HepG2 (cell line): ENCODE measurements around the gene NDOR1. TPM values are rescaled to one million over a fixed set of nuclear protein-coding genes. Genes with fewer than 3 reads are reported as not detected.

ENCODE experiments used
- CEBPB ChIP-seq: IDR thresholded peaks from 2 replicates; pipeline ENCODE4 v1.6.1; 2011; ENCODE audit warnings: low read depth, low read length, improper control_type of control experiment, borderline replicate concordance
- ETV6 ChIP-seq: sonication (generic); formaldehyde crosslinking; conservative IDR thresholded peaks from 2 replicates; pipeline ENCODE4 v1.4.0; 2020; ENCODE audit warnings: missing genetic modification reagents
- HNF4A ChIP-seq: sonication (generic); formaldehyde crosslinking; IDR thresholded peaks from 2 replicates; pipeline ENCODE4 v1.4.0; 2020; ENCODE audit warnings: missing genetic modification reagents
- KAT7 ChIP-seq: IDR thresholded peaks from 2 replicates; pipeline ENCODE4 v1.6.1; 2018; ENCODE audit warnings: borderline replicate concordance, missing compliant biosample characterization
- KDM5B ChIP-seq: sonication (generic); formaldehyde crosslinking; IDR thresholded peaks from 2 replicates; pipeline ENCODE4 v1.4.0; 2020; ENCODE audit warnings: missing genetic modification reagents, mild to moderate bottlenecking, borderline replicate concordance
- SAP130 ChIP-seq: IDR thresholded peaks from 2 replicates; pipeline ENCODE4 v1.6.1; 2016; ENCODE audit warnings: low read depth
- ZBTB38 ChIP-seq: sonication (generic); formaldehyde crosslinking; IDR thresholded peaks from 2 replicates; pipeline ENCODE4 v1.5.1; 2020; ENCODE audit warnings: mild to moderate bottlenecking, missing genetic modification reagents
- ZNF674 ChIP-seq: sonication (generic); formaldehyde crosslinking; IDR thresholded peaks from 2 replicates; pipeline ENCODE4 v1.5.0; 2020; ENCODE audit warnings: low read depth, mild to moderate bottlenecking, missing genetic modification reagents
- polyA plus RNA-seq, 8 experiments: library from polyadenylated mRNA; depleted of rRNA in 3 of 8; stranded (reverse) in 7 of 8; unstranded in 1 of 8; fragments of >200 nt; fragmentation: Illumina TruSeq in 4 of 8; extraction: Trizol in 4 of 8; gene quantifications; 2 replicates each; pipeline versions ENCODE4 v1.2.1 to v1.2.3, GENCODE V29; 2011 to 2016; ENCODE audit warnings: low read depth in 4 of 8, missing spikeins in 1 of 8, mixed read lengths in 1 of 8; ENCODE audit not compliant: insufficient read depth in 1 of 8
- total RNA-seq, 5 experiments: library from RNA; depleted of rRNA; stranded (reverse); fragments of >200 nt; fragmentation: Illumina TruSeq; extraction: Trizol; gene quantifications; 2 replicates each; pipeline ENCODE4 v1.2.3, GENCODE V29; 2016; ENCODE audit warnings: low read depth in 1 of 5
- TF ChIP-seq, protein P1 (sequence below): IDR thresholded peaks from 2 replicates; pipeline ENCODE4 v1.6.1; 2016; ENCODE audit warnings: missing biosample characterization, missing genetic modification reagents, low read depth
- TF ChIP-seq, protein P2 (sequence below): sonication (generic); formaldehyde crosslinking; IDR thresholded peaks from 2 replicates; pipeline ENCODE4 v1.4.0; 2020; ENCODE audit warnings: missing genetic modification reagents
- TF ChIP-seq, protein P3 (sequence below): sonication (generic); formaldehyde crosslinking; IDR thresholded peaks from 2 replicates; pipeline ENCODE4 v1.8.0; 2022; ENCODE audit warnings: missing genetic modification reagents, mild to moderate bottlenecking, inconsistent platforms, borderline replicate concordance
- TF ChIP-seq, protein P4 (sequence below): sonication (generic); formaldehyde crosslinking; IDR thresholded peaks from 2 replicates; pipeline ENCODE4 v1.9.0; 2021; ENCODE audit warnings: mild to moderate bottlenecking, missing genetic modification reagents
- TF ChIP-seq, protein P5 (sequence below): IDR thresholded peaks from 2 replicates; pipeline ENCODE4 v1.6.1; 2016
- TF ChIP-seq, protein P6 (sequence below): sonication (generic); formaldehyde crosslinking; IDR thresholded peaks from 2 replicates; pipeline ENCODE4 v1.4.0; 2020; ENCODE audit warnings: missing genetic modification reagents

The NDOR1 gene
- total and polyA plus RNA-seq, 2 of the 13 experiments (the other 11 are each of a cell fraction or from before 2014, with no cell fraction given): 3.6 to 8.7 TPM

DNA sequence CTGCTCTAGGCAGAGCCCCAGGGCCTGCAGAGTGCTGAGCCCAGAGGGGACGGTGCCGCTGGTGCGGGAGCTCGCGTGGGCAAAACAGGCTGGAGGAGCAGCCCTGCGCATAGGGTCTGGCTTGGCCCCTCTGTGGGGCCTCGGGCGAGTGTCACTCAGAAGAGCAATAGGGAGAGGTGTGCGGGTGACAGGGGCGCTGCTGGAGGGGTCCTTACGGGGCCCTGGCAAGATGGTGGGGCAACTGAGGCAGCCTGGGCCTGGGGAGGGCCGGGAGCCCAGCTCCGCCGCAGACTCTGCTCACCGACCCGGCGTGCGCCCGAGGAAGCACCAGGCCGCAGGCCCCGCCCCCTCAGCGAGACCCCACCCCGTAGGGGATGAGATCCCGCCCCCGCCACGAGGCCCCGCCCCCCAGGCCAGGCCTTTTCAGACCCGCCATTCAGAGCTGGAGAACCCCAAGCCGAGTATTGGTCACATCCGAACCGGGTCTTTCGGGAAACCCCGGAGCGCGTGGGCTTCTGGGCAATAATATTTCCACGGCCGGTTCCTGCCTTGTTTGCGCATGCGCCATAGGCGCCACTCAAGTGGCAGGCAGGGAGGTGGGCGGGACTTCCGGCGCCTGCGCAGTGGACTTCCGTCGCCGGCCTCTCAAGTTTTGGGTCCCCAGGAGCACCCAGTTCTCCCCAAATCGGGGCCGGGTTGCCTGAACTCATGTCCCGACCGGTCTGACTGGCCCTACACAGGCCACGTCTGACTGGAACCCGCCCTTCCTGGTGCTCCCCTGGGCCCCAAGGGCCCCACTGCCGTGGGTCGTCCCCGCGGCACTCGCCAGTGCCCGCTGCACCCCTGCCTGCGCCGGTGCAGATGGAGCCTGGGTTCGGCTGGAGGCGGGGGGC, 17.8 kb downstream of the NDOR1 start (continued):
- no peak for TF ChIP-seq HNF4A (CRISPR knock-in tag)
- no peak for TF ChIP-seq ZNF674 (CRISPR knock-in tag)
- TF ChIP-seq, protein P1, sequence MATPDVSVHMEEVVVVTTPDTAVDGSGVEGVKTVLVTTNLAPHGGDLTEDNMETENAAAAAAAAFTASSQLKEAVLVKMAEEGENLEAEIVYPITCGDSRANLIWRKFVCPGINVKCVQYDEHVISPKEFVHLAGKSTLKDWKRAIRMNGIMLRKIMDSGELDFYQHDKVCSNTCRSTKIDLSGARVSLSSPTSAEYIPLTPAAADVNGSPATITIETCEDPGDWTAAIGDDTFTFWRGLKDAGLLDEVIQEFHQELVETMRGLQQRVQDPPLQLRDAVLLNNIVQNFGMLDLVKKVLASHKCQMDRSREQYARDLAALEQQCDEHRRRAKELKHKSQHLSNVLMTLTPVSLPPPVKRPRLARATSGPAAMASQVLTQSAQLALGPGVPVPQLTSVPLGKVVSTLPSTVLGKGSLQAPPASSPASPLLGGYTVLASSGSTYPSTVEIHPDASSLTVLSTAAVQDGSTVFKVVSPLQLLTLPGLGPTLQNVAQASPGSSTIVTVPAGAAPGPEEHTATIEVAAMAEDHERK (CRISPR knock-in tag): no peak
- TF ChIP-seq, protein P2, sequence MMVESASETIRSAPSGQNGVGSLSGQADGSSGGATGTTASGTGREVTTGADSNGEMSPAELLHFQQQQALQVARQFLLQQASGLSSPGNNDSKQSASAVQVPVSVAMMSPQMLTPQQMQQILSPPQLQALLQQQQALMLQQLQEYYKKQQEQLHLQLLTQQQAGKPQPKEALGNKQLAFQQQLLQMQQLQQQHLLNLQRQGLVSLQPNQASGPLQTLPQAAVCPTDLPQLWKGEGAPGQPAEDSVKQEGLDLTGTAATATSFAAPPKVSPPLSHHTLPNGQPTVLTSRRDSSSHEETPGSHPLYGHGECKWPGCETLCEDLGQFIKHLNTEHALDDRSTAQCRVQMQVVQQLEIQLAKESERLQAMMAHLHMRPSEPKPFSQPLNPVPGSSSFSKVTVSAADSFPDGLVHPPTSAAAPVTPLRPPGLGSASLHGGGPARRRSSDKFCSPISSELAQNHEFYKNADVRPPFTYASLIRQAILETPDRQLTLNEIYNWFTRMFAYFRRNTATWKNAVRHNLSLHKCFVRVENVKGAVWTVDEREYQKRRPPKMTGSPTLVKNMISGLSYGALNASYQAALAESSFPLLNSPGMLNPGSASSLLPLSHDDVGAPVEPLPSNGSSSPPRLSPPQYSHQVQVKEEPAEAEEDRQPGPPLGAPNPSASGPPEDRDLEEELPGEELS (CRISPR knock-in tag): no peak
- peak; percentile 7; the same call in 1 of the 2 replicates for TF ChIP-seq SAP130 (CRISPR knock-in tag)
- TF ChIP-seq, protein P3, sequence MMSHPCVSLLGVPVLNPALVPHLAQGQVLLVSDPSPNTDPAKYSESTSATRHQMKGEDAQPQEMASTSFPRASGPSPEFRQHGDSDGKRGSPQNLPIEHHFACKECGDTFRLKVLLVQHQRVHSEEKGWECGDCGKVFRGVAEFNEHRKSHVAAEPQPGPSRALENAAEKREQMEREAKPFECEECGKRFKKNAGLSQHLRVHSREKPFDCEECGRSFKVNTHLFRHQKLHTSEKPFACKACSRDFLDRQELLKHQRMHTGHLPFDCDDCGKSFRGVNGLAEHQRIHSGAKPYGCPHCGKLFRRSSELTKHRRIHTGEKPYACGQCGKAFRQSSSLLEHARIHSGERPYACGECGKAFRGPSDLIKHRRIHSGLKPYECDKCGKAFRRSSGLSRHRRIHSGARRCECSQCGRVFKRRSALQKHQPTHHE (CRISPR knock-in tag): no peak; the same call in 1 of the 2 replicates
- TF ChIP-seq KDM5B: no peak; the same call in 1 of the 2 replicates
- TF ChIP-seq CEBPB: no peak
- TF ChIP-seq, protein P4, sequence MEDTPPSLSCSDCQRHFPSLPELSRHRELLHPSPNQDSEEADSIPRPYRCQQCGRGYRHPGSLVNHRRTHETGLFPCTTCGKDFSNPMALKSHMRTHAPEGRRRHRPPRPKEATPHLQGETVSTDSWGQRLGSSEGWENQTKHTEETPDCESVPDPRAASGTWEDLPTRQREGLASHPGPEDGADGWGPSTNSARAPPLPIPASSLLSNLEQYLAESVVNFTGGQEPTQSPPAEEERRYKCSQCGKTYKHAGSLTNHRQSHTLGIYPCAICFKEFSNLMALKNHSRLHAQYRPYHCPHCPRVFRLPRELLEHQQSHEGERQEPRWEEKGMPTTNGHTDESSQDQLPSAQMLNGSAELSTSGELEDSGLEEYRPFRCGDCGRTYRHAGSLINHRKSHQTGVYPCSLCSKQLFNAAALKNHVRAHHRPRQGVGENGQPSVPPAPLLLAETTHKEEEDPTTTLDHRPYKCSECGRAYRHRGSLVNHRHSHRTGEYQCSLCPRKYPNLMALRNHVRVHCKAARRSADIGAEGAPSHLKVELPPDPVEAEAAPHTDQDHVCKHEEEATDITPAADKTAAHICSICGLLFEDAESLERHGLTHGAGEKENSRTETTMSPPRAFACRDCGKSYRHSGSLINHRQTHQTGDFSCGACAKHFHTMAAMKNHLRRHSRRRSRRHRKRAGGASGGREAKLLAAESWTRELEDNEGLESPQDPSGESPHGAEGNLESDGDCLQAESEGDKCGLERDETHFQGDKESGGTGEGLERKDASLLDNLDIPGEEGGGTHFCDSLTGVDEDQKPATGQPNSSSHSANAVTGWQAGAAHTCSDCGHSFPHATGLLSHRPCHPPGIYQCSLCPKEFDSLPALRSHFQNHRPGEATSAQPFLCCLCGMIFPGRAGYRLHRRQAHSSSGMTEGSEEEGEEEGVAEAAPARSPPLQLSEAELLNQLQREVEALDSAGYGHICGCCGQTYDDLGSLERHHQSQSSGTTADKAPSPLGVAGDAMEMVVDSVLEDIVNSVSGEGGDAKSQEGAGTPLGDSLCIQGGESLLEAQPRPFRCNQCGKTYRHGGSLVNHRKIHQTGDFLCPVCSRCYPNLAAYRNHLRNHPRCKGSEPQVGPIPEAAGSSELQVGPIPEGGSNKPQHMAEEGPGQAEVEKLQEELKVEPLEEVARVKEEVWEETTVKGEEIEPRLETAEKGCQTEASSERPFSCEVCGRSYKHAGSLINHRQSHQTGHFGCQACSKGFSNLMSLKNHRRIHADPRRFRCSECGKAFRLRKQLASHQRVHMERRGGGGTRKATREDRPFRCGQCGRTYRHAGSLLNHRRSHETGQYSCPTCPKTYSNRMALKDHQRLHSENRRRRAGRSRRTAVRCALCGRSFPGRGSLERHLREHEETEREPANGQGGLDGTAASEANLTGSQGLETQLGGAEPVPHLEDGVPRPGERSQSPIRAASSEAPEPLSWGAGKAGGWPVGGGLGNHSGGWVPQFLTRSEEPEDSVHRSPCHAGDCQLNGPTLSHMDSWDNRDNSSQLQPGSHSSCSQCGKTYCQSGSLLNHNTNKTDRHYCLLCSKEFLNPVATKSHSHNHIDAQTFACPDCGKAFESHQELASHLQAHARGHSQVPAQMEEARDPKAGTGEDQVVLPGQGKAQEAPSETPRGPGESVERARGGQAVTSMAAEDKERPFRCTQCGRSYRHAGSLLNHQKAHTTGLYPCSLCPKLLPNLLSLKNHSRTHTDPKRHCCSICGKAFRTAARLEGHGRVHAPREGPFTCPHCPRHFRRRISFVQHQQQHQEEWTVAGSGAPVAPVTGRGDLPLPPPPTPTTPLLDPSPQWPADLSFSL (CRISPR knock-in tag): no peak
- no peak for TF ChIP-seq ETV6 (CRISPR knock-in tag)
- TF ChIP-seq ZBTB38: no peak
- TF ChIP-seq, protein P5, sequence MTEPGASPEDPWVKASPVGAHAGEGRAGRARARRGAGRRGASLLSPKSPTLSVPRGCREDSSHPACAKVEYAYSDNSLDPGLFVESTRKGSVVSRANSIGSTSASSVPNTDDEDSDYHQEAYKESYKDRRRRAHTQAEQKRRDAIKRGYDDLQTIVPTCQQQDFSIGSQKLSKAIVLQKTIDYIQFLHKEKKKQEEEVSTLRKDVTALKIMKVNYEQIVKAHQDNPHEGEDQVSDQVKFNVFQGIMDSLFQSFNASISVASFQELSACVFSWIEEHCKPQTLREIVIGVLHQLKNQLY: no peak
- TF ChIP-seq KAT7 (CRISPR knock-in tag): no peak
- TF ChIP-seq, protein P6, sequence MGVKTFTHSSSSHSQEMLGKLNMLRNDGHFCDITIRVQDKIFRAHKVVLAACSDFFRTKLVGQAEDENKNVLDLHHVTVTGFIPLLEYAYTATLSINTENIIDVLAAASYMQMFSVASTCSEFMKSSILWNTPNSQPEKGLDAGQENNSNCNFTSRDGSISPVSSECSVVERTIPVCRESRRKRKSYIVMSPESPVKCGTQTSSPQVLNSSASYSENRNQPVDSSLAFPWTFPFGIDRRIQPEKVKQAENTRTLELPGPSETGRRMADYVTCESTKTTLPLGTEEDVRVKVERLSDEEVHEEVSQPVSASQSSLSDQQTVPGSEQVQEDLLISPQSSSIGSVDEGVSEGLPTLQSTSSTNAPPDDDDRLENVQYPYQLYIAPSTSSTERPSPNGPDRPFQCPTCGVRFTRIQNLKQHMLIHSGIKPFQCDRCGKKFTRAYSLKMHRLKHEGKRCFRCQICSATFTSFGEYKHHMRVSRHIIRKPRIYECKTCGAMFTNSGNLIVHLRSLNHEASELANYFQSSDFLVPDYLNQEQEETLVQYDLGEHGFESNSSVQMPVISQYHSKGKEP (CRISPR knock-in tag): no peak
